Measurements from ENCODE around the gene CALR3. TPM values are rescaled to one million over a fixed set of nuclear protein-coding genes. Genes with fewer than 3 reads are reported as not detected.
"Not testable (repeated sequence)": the region's sequence is repeated elsewhere in the genome, so short reads cannot be mapped to it uniquely, and the experiment has no call there.

CALR3 gene
- polyA plus RNA-seq, 4 donors = 0.05 to 0.37 TPM; not detected in 2

- DNase-seq (ENCODE audit: low read depth in 4 of 4, low spot score in 3 of 4) = no peak
These were observed 29.2 kb upstream of the CALR3 start for GRCh38 chr19:16524991-16525734.

GRCh38 chr19:16522559-16523377, 26.8 kb upstream of the CALR3 start:
- no peak for DNase-seq (ENCODE audit: low read depth in 4 of 4, low spot score in 3 of 4)

GRCh38 chr19:16521715-16522289, 25.8 kb upstream of the CALR3 start:
- no peak for DNase-seq (ENCODE audit: low read depth in 4 of 4, low spot score in 3 of 4)

DNA sequence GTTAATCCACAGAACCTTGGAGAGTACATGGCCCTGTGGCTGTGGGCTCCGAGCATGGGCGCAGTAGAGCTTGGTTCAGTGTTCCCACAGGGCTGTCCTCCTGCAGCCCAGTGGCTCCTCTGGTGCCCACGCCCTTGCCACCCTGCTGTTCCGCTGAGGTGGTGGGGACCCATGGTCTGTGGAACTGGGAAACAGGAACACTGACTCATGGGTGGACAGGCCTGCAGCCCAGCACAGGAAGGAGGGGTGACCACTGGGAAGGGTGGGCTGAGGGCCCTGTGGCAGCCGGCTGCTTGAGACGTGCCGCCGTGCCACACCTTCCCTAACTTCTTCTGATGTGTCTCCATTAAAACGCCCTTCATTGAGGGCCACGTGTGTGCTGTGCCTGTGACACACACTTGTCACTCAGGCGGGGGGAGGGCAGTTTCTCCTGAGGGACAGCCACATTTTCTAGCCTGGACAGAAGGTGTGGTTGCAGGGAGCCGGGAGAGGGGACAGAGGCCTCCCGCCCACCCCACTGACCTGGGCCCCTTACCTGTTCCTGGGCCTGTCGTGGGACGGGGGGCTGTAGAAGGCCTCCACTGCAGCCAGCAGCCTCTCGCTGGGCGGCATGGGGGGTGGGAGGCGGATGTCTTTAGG, 25.1 kb upstream of the CALR3 start:
- no peak for DNase-seq (ENCODE audit: low read depth in 4 of 4, low spot score in 3 of 4)

GRCh38 chr19:16520074-16520973, 24.4 kb upstream of the CALR3 start:
- no peak for DNase-seq (ENCODE audit: low read depth in 4 of 4, low spot score in 3 of 4)

DNA sequence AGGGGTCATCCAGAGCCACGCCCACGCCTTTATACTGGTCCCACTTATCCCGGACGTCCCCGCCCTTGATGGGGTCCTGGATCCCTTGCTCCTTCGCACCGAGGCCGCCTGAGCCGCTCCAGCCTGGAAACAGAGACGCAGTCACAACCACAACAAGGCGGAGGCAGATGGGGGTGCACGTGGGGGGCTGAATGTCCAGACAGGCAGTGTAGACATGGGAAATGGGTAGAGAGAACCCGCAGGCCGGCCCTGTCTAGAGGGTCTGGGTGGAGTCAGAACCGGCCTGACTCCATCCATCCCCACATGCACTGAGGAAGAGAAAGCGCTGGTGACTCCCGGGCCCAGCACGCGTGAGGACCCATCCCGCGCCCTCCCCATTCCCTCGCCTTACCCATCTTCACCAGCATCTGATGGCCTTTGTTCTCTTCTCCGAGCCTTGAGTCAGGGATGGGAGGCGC, 23.3 kb upstream of the CALR3 start:
- DNase-seq (ENCODE audit: low read depth in 4 of 4, low spot score in 3 of 4) = no peak

DNA sequence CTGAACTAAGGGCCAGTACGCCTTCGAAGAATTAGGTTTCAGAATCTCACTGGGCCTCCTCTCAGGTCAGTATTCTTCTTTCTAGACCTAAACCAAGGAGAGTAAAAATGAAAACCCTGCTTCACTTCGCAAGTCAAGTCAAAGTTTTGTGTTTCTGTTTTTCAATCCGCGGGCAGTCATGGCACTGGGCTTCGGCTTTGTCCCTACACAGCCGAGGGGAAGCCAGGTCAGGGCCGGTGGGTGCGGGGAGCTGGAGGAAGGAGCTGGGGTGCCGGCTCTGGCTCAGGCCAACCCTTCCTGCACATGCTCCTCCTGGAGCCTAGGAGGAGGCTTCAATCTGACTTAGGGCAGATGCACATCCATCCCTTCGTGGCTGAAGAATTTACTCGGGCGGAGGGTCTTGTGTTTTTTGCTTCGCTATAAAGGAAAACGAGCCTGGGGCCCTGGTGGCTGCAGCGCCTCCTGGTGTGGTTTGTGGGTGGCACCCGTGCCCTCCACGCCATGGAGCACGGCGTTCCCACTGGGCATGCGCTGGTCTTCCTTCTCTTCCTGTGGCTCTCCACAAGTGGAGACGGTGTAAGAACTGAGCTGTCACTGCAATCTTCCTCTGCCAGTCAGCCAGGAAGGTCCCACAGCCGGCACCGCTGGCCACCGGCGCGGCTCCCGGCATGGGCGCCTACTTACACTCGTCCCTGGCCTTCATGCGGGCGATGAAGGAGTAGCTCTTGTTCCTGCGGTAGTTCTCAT, 22.7 kb upstream of the CALR3 start:
- no peak for DNase-seq (ENCODE audit: low read depth in 4 of 4, low spot score in 3 of 4)

DNA sequence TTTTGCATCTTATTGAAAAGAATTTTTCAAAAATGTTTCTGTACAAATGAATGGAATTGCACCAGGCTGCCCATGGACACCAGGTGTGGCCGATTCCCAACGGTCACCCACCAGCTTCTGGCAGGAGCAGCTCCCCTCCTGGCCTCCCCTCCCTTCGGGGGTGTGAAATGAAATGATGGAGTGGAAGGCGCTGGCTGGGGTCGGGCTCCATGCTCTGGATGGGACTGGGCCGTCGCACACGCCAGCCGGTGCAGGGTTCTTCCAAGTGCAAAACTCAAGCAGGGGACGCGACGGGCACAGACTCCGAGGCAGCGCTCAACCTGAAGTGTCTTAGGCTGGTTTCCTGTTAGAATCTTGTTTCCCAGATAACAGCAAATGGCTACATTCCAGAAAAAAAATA, 22.1 kb upstream of the CALR3 start:
- no peak for DNase-seq (ENCODE audit: low read depth in 4 of 4, low spot score in 3 of 4)

GRCh38 chr19:16516923-16517610, 21.1 kb upstream of the CALR3 start:
- no peak for DNase-seq (ENCODE audit: low read depth in 4 of 4, low spot score in 3 of 4)

DNA sequence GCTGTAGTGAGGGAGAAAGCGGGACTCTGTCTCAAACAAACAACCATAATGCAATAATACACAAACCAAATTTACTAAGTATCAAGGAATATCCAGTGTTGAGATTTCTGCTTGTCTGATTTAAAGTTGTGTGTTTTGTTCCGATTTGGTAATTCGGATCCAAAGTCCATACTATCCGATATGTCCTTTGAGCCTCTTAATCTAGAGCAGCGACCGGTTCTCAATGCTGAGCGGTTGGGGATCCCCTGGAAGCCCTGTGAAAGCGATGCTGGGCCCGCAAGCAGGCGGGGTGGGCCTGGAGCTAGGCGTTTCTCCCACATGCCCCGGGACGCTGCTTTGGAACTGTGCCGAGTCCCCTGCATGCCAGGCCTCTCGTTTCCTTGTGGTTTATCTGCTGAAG, 20.4 kb upstream of the CALR3 start:
- no peak for DNase-seq (ENCODE audit: low read depth in 4 of 4, low spot score in 3 of 4)

- DNase-seq (ENCODE audit: low read depth in 4 of 4, low spot score in 3 of 4) = no peak
These were observed 18.5 kb upstream of the CALR3 start for GRCh38 chr19:16514383-16515019.

- not testable (repeated sequence) for DNase-seq (ENCODE audit: low read depth in 4 of 4, low spot score in 3 of 4)
These were observed 16.6 kb upstream of the CALR3 start for GRCh38 chr19:16512611-16513010.

DNA sequence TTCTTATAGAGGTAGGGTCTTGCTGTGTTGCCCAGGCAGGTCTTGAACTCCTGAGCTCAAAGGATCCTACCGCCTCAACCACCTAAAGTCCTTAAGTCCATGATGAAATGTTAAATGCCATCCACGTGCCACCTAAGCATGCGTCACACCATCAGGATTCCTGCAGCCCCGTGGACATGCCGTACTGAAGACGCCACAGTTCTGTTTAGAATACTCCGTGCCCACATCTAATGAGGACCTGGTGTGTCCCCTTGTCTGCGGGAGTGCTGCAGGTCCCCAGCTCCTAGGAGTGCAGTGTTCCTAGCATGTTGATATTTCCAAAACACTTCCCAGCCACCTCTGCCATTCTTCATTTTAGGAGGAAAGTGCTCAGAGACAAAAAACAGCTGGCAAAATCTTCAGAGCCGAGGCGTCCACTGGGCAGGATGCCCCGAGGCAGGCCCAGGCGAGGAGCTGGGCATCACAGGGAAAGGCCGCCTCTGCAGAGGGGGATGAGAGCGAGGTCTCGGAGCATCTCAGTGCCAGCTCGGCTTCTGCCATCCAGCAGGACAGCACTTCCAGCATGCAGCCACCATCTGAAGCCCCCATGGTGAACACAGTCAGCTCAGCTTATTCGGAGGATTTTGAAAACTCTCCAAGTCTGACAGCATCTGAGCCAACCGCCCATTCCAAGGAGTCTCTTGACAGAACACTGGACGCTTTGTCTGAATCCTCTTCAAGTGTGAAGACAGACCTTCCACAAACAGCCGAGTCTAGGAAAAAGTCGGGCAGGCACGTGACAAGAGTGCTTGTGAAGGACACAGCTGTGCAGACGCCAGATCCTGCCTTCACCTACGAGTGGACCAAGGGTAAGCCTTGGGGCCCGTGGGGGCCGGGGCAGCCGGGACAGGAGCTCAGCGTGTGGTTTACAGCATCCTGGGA, 13.4 kb upstream of the CALR3 start:
- DNase-seq (ENCODE audit: low read depth in 4 of 4, low spot score in 3 of 4) = no peak

DNA sequence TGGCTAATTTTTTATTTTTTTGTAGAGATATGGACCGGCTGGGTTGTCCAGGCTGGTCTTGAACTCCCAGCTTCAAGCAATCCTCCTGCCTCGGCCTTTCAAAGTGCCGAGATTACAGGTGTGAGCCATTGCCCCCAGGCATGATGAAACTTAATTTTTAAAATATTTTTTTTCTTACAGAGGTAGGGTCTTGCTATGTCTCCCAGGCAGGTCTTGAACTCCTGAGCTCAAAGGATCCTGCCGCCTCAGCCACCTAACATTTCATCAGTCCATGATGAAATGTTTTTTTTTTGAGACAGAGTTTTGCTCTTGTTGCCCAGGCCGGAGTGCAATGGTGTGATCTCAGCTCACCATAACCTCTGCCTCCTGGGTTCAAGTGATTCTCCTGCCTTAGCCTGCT, 12.6 kb upstream of the CALR3 start:
- no peak for DNase-seq (ENCODE audit: low read depth in 4 of 4, low spot score in 3 of 4)

- DNase-seq (ENCODE audit: low read depth in 4 of 4, low spot score in 3 of 4) = no peak
These were observed 11.0 kb upstream of the CALR3 start for GRCh38 chr19:16506961-16507360.

DNA sequence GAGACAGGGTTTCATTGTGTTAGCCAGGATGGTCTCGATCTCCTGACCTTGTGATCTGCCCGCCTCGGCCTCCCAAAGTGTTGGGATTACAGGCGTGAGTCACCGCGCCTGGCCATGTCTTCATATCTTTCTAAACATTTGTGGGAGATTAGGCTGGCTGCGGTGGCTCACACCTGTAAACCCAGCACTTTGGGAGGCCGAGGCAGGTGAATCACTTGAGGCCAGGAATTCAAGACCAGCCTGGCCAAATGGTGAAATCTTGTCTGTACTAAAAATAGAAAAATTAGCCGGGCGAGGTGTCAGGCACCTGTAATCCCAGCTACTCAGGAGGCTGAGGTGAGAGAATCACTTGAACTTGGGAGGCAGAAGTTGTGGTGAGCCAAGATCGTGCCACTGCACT, 10.2 kb upstream of the CALR3 start:
- DNase-seq (ENCODE audit: low read depth in 4 of 4, low spot score in 3 of 4) = not testable (repeated sequence)

- no peak for DNase-seq (ENCODE audit: low read depth in 4 of 4, low spot score in 3 of 4)
These were observed 8.3 kb upstream of the CALR3 start for GRCh38 chr19:16504271-16504670.
